ENCODE results near the gene NBPF4. TPM values are rescaled to one million over a fixed set of nuclear protein-coding genes. Genes with fewer than 3 reads are reported as not detected.

Gene NBPF4
- polyA plus RNA-seq, 2 of the 4 experiments (the other 2 are of a cell fraction), result 0.25 to 0.37 TPM

DNA sequence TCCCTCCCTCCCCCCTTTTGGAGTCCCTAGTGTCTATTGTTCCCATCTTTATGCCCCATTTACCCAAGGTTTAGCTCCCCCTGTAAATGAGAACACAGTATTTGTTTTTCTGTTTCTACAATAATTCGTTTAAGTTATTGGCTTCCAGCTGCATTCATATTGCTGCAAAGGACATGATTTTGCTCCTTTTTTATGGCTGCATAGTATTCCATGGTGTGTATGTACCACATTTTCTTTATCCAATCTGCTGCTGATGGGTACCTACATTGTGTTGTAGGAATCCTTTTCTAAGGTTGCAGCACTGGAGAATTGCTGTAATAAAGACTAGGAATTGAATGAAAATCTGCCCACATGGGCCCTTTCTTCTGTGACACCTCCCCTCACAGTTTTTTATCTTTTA is 50.5 kb downstream of the NBPF4 start:
- no peak overlapping the region for H3K4me2 ChIP-seq
- TF ChIP-seq RCOR1 (IDR thresholded peaks at IDR 0.05; ENCODE audit: low read depth, low read length) (no peak), BCL3 (IDR thresholded peaks at IDR 0.05) (no peak), KDM1A (IDR thresholded peaks at IDR 0.05; ENCODE audit: low read depth) (no peak), NPAS2 (CRISPR knock-in tag; IDR thresholded peaks at IDR 0.05; ENCODE audit: borderline replicate concordance) (no peak), NR3C1 (IDR thresholded peaks at IDR 0.05) (no peak), HOXB13 (CRISPR knock-in tag; IDR thresholded peaks at IDR 0.05; ENCODE audit: low read depth) (no peak), CHD4 (IDR thresholded peaks at IDR 0.05; ENCODE audit: borderline replicate concordance) (no peak), BHLHE40 (IDR thresholded peaks at IDR 0.05; ENCODE audit: low read depth, low read length) (no peak), RARB (CRISPR knock-in tag; IDR thresholded peaks at IDR 0.05) (no peak), RNF2 (IDR thresholded peaks at IDR 0.05; ENCODE audit: borderline replicate concordance, low read depth) (no peak), GATA3 (IDR thresholded peaks at IDR 0.05; ENCODE audit: borderline replicate concordance) (no peak), ZSCAN20 (CRISPR knock-in tag; IDR thresholded peaks at IDR 0.05) (no peak), NFE2L2 (conservative IDR thresholded peaks at IDR 0.05; ENCODE audit: low read length) (no peak)
- TF ChIP-seq, protein P1, sequence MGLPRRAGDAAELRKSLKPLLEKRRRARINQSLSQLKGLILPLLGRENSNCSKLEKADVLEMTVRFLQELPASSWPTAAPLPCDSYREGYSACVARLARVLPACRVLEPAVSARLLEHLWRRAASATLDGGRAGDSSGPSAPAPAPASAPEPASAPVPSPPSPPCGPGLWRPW (IDR thresholded peaks at IDR 0.05), result no peak
- no peak for FAIRE-seq
- 88% methylated on average over 1 of the region's 1 CpG for WGBS (ENCODE audit: missing lambda C conversion rate)
- no peak overlapping the region for H3K27ac ChIP-seq
- no peak for ATAC-seq
- H3K4me1 ChIP-seq, result peaks cover 8% of the 10 kb centered on the region; the same call in 1 of the 3 replicates
- ChIA-PET CTCF (interaction anchor here (1.2 kb wide), 1 partner anchor 32 kb away, joined by 3 read pairs; no protein-coding TSS in a partner anchor), POLR2A (no interaction called here)
- peaks cover 4% of the 10 kb centered on the region; the same call in 2 of the 3 replicates for H3K9me3 ChIP-seq
- H3K4me3 ChIP-seq, result no peak overlapping the region
- no peak for DNase-seq (ENCODE audit: low read depth in 1 of 2, low spot score in 1 of 2)

GRCh38 chr1:108192581-108192980 is 51.3 kb downstream of the NBPF4 start:
- peaks cover 4% of the 10 kb centered on the region; the same call in 2 of the 3 replicates for H3K9me3 ChIP-seq
- ChIA-PET POLR2A (no interaction called here), CTCF (interaction anchor here (1.2 kb wide), 1 partner anchor 31 kb away, joined by 3 read pairs; no protein-coding TSS in a partner anchor)
- DNase-seq (ENCODE audit: low read depth in 1 of 2, low spot score in 1 of 2) (no peak), FAIRE-seq (no peak), ATAC-seq (no peak)
- H3K4me1 ChIP-seq, result peaks cover 6% of the 10 kb centered on the region; the same call in 1 of the 3 replicates
- H3K4me3 ChIP-seq, result no peak overlapping the region
- no peak overlapping the region for H3K4me2 ChIP-seq
- 96% methylated on average over 27 of the region's 28 CpGs for whole genome bisulfite sequencing (ENCODE audit: missing lambda C conversion rate)
- H3K27ac ChIP-seq, result no peak overlapping the region
- TF ChIP-seq CEBPB (IDR thresholded peaks at IDR 0.05) (no peak), EHMT2 (IDR thresholded peaks at IDR 0.05; ENCODE audit: low read depth) (no peak), USF2 (IDR thresholded peaks at IDR 0.05) (no peak), REST (IDR thresholded peaks at IDR 0.05) (no peak), RARB (CRISPR knock-in tag; IDR thresholded peaks at IDR 0.05) (no peak), RCOR1 (IDR thresholded peaks at IDR 0.05; ENCODE audit: low read depth, low read length) (no peak), RNF2 (IDR thresholded peaks at IDR 0.05; ENCODE audit: borderline replicate concordance, low read depth) (no peak), FOXS1 (CRISPR knock-in tag; IDR thresholded peaks at IDR 0.05) (no peak), SMC3 (IDR thresholded peaks at IDR 0.05) (no peak), JUN (IDR thresholded peaks at IDR 0.05) (no peak), JUNB (IDR thresholded peaks at IDR 0.05) (no peak), RAD21 (conservative IDR thresholded peaks at IDR 0.05 in 1 of 2, IDR thresholded peaks at IDR 0.05 in 1 of 2) (no peak), EP300 (IDR thresholded peaks at IDR 0.05) (no peak), ZFP36 (IDR thresholded peaks at IDR 0.05; ENCODE audit: borderline replicate concordance, partially characterized antibody) (no peak), SREBF2 (IDR thresholded peaks at IDR 0.05) (no peak), FOSB (CRISPR knock-in tag; IDR thresholded peaks at IDR 0.05) (no peak), PHF8 (IDR thresholded peaks at IDR 0.05; ENCODE audit: borderline replicate concordance, low read depth) (no peak), KDM5A (IDR thresholded peaks at IDR 0.05) (no peak)
